SK-N-MC (cell line): ENCODE measurements around the gene MOB3B.

Source experiments
- EZH2 ChIP-seq: fragments of 200-600 bp; sonication (generic); IDR thresholded peaks from one replicate; pipeline ENCODE4 v1.6.1; 2017; ENCODE audit warnings: antibody characterized with exemption
- FOXP2 ChIP-seq: optimal IDR thresholded peaks from 2 replicates; pipeline ENCODE3; 2011; ENCODE audit warnings: mild to moderate bottlenecking, moderate library complexity; ENCODE audit not compliant: insufficient read depth; ENCODE audit errors: extremely low read length, control extremely low read depth
- POLR2AphosphoS5 ChIP-seq: IDR thresholded peaks from 2 replicates; pipeline ENCODE4 v1.6.1; 2012; ENCODE audit warnings: mild to moderate bottlenecking, low read depth, low read length, borderline replicate concordance

DNA sequence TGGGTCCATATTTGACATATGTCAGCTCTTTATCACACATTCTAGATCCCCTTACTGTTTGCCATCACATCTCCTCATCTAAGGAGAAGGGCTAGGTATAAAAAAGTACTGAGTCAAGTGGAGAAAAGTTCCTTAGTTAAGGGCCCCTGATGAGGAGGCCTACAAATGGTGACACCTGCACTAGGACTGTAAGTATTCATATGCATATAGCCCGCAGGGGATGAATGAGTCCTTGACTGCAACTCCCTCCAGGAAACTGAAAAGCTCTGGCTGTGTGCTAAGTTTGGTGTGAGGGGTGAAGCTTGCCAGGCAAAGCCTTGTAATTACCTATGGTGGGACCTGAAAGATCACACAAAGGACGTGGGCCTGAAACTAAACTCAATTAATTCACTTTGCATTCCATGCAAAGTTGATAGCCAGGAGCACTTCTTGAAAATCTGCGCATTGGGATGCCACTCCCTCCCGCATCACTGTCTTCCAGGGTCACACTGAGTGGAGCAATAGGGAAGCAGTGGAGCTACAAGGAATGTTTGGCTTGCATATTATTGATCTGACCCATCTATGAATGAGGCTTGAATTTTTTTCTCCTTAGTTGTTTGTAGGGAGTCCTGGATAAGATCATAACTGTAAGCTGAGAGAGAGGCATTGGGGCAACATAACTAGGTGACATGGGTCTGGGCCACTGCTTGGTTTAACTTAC lies 220.8 kb downstream of the MOB3B start:
- no peak for TF ChIP-seq POLR2AphosphoS5
- TF ChIP-seq EZH2 = no peak
- TF ChIP-seq FOXP2 = no peak
